ENCODE data around the gene COPG1.

DNA sequence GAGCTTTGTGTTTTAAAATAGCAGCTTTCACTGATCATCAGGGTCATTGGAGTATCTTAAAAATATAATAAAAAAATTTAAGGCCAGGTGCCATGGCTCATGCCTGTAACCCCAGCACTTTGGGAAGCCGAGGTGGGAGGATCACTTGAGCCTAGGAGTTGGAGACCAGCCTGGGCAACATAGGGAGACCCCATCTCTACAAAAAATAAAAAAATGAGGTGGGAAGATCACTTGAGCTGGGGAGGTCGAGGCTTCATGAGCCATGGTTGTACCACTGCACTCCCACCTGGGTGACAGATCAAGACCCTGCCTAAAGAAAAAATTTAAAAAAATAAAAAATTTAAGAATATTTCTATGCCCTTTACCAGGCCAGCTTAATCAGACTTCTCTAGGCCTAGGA lies 30.8 kb downstream of the COPG1 start:
- TF ChIP-seq, protein P1, sequence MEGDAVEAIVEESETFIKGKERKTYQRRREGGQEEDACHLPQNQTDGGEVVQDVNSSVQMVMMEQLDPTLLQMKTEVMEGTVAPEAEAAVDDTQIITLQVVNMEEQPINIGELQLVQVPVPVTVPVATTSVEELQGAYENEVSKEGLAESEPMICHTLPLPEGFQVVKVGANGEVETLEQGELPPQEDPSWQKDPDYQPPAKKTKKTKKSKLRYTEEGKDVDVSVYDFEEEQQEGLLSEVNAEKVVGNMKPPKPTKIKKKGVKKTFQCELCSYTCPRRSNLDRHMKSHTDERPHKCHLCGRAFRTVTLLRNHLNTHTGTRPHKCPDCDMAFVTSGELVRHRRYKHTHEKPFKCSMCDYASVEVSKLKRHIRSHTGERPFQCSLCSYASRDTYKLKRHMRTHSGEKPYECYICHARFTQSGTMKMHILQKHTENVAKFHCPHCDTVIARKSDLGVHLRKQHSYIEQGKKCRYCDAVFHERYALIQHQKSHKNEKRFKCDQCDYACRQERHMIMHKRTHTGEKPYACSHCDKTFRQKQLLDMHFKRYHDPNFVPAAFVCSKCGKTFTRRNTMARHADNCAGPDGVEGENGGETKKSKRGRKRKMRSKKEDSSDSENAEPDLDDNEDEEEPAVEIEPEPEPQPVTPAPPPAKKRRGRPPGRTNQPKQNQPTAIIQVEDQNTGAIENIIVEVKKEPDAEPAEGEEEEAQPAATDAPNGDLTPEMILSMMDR (IDR thresholded peaks at IDR 0.05; ENCODE audit: poor library complexity), result no peak
- no peak for TF ChIP-seq EZH2phosphoT487 (IDR thresholded peaks at IDR 0.05; ENCODE audit: low read depth, severe bottlenecking, unreplicated experiment)
- TF ChIP-seq EZH2 (IDR thresholded peaks at IDR 0.05; ENCODE audit: borderline replicate concordance), result no peak

Data from hepatocyte (in vitro differentiated cells).